BE2C (cell line): ENCODE results near the gene VGLL2. TPM values are rescaled to one million over a fixed set of nuclear protein-coding genes. Genes with fewer than 3 reads are reported as not detected.

ENCODE experiments used
- DNase-seq: peaks from one replicate; pipeline ENCODE4 v3.0.0-alpha.2; 2020
- H3K27me3 ChIP-seq: fragments of 250-450 bp; sonication (Bioruptor Pico); 2 replicates; pipeline ENCODE4 v1.5.1; 2020; ENCODE audit warnings: mild to moderate bottlenecking
- H3K36me3 ChIP-seq: fragments of 250-450 bp; sonication (Bioruptor Pico); 2 replicates; pipeline ENCODE4 v1.5.1; 2020; ENCODE audit warnings: mild to moderate bottlenecking
- H3K4me1 ChIP-seq: fragments of 250-450 bp; sonication (Bioruptor Pico); 2 replicates; pipeline ENCODE4 v1.5.1; 2020
- H3K4me3 ChIP-seq: 2 replicates; pipeline ENCODE4 v1.5.1; 2011; ENCODE audit warnings: low read depth, low read length
- H3K9me3 ChIP-seq: fragments of 250-450 bp; sonication (Bioruptor Pico); 2 replicates; pipeline ENCODE4 v1.5.1; 2020
- polyA plus RNA-seq: library from polyadenylated mRNA; unstranded; fragments of >200 nt; gene quantifications from one replicate; pipeline ENCODE4 v1.2.1, GENCODE V29; 2012; ENCODE audit warnings: low read depth, missing spikeins; ENCODE audit not compliant: insufficient read length, insufficient read depth
- TF ChIP-seq, protein P1 (sequence below): IDR thresholded peaks from 2 replicates; pipeline ENCODE4 v1.5.1; 2012; ENCODE audit warnings: mild to moderate bottlenecking, low read depth, low read length

Gene VGLL2, protein sequence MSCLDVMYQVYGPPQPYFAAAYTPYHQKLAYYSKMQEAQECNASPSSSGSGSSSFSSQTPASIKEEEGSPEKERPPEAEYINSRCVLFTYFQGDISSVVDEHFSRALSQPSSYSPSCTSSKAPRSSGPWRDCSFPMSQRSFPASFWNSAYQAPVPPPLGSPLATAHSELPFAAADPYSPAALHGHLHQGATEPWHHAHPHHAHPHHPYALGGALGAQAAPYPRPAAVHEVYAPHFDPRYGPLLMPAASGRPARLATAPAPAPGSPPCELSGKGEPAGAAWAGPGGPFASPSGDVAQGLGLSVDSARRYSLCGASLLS
- polyA plus RNA-seq: not detected

DNA sequence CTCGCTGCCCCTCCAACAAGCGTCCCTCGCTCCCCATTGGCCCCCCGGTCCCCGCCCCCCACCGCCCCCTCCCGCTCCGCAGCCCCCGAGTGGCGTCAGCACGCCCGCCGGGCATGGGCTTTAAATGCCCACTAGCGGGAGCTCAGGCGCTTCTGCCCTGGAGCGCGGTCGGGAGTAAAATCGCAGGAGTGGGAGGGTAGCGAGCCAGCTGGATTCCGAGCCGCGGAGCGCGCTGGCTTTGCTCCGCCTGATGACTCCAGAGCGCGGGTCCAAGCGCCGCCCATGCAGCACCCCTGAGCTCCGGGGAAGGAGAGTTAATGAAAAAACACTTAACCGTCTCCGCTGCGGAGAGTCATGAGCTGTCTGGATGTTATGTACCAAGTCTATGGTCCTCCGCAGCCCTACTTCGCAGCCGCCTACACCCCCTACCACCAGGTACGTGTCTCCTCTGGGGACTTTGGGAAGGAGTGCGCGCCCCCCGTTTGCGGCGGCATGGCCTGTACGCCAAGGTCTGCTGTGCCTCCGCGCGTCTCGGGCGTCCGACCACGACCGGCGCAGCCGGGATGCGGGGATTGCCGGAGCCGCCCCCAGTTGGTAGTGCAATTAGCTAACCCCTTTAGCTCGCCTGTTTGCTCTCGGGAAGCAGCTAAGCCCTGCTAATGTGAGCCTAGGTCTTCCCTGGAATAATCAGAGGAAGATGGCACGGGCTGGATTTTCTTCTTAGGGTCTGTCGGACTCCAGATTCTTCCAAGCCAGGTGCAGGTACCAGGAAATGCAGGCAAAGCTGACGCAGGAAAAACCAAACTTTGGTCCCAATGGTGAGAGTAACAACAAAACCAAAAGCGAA is at the start of gene VGLL2:
TSS of gene VGLL2 (plus strand) at position 149 of the 847 bp plus-strand sequence. CDS start at position 355, 206 bp downstream.
- Histone ChIP-seq H3K9me3 (no peaks in the 10 kb centered on the region), H3K27me3 (peaks cover 98% of the 10 kb centered on the region), H3K36me3 (no peaks in the 10 kb centered on the region), H3K4me3 (peak within 1 kb of the TSS; percentile 34), H3K4me1 (no peaks in the 10 kb centered on the region)
- TF ChIP-seq, protein P1, sequence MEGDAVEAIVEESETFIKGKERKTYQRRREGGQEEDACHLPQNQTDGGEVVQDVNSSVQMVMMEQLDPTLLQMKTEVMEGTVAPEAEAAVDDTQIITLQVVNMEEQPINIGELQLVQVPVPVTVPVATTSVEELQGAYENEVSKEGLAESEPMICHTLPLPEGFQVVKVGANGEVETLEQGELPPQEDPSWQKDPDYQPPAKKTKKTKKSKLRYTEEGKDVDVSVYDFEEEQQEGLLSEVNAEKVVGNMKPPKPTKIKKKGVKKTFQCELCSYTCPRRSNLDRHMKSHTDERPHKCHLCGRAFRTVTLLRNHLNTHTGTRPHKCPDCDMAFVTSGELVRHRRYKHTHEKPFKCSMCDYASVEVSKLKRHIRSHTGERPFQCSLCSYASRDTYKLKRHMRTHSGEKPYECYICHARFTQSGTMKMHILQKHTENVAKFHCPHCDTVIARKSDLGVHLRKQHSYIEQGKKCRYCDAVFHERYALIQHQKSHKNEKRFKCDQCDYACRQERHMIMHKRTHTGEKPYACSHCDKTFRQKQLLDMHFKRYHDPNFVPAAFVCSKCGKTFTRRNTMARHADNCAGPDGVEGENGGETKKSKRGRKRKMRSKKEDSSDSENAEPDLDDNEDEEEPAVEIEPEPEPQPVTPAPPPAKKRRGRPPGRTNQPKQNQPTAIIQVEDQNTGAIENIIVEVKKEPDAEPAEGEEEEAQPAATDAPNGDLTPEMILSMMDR: no peak
- DNase-seq: peak; percentile 39

DNA sequence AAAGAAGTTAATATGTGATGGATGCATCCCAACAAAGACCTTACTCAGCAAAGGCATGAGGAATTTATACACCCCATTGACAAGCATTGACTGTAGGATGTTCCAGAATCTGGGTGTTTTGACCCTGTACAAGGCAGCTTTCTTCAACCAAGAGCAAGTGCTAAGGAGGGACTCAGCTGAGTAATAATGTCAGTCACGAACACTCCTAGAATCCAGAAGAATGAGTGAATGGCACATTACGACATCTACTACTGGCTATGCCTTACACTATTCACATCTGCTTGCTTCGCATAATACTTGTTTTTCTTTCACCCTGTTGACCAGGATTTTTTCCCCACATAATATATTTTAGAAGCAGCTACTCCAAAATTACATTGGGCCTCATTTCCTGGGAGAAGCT is 42.5 kb upstream of the VGLL2 start:
- TF ChIP-seq, protein P1: no peak
- no peak for DNase-seq
- Histone ChIP-seq H3K9me3 (no peaks in the 10 kb centered on the region), H3K4me1 (no peaks in the 10 kb centered on the region), H3K4me3 (no peak overlapping the region), H3K27me3 (no peaks in the 10 kb centered on the region), H3K36me3 (no peaks in the 10 kb centered on the region)

DNA sequence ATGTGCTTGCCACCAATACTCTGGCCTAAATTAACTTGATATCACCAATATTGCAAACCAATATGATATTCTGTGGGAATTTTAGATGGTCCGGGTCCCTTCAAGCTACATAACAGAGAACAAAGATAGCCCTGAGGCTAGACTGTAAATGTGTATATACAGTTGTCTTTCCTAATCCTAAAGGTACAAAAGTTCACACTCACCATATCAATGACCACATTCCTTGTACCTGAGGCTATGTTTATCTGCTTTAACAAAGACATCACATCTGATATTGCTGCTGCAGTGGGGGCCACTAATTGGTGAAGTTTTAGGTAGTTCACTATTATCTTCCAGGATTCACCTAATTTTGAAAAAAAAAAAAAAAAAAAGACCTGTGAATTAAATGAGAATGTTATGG is 38.6 kb upstream of the VGLL2 start:
- no peaks in the 10 kb centered on the region for H3K27me3 ChIP-seq
- no peak for DNase-seq
- TF ChIP-seq, protein P1: no peak
- H3K4me1 ChIP-seq: no peaks in the 10 kb centered on the region
- H3K36me3 ChIP-seq: no peaks in the 10 kb centered on the region
- H3K4me3 ChIP-seq: no peak overlapping the region
- H3K9me3 ChIP-seq: no peaks in the 10 kb centered on the region

DNA sequence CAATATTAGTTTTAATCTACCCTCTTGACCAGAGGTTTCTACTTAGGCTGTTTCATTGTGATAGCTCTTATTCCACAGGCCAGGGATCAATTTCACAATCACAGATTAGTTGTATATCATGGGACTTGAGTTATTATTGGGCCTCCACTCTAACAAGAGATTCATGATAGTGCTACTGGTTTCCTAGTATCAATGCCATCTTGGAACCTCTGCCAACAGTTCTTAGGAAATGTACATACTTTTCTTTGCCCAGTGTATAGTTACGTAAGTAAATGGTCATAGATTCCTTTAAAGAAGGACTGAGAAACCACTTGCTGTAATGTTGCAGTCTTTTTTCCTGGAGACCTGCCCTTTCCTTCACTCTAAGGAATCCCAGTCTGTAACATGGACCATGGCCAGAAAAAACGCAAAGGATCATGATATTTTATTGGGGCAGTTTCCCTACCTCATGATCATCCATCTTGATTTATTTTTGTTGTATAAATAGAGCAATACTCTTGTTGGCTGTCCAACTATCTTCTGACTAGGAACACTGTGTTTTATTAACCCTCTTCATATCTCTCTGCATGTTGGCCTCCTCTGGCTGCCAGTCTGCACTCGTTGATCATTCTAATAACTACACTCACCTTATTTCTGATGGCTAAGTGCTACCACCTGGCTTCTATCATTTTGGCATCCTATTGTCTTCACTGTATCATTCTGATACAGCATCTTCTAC is 38.0 kb upstream of the VGLL2 start:
- no peaks in the 10 kb centered on the region for H3K4me1 ChIP-seq
- H3K27me3 ChIP-seq: no peaks in the 10 kb centered on the region
- TF ChIP-seq, protein P1: no peak
- H3K36me3 ChIP-seq: no peaks in the 10 kb centered on the region
- no peaks in the 10 kb centered on the region for H3K9me3 ChIP-seq
- no peak for DNase-seq
- no peak overlapping the region for H3K4me3 ChIP-seq

DNA sequence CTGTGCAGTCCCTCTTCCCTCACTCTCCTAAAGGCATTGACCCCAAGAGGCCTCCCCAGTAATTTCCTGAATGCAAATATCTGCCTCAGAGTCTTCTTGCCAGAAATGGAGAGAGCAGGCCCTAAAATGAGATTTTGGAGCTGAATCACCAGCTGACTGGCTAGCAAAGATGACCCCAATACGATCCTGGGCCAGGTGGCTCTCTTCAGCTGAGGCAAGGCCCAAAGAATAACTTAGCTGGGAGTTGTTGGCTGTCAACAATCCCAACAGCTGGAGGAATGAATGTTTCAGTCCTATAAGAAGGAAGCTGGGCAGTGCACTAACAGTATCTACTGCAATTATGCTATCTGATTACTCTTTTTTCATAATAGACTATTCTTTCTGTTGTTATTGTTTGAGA is 37.2 kb upstream of the VGLL2 start:
- TF ChIP-seq, protein P1: no peak
- Histone ChIP-seq H3K27me3 (no peaks in the 10 kb centered on the region), H3K4me1 (no peaks in the 10 kb centered on the region), H3K36me3 (no peaks in the 10 kb centered on the region), H3K9me3 (no peaks in the 10 kb centered on the region), H3K4me3 (no peak overlapping the region)
- no peak for DNase-seq
